Nucleus accumbens (tissue), 56 donors: Measurements from ENCODE around the gene KDR.

Source experiments
- DNase-seq, 56 donors: peaks; one replicate each; lab custom pipeline; 2025; lab: John Stamatoyannopoulos, UW

Gene KDR

GRCh38 chr4:55124322-55125076 lies 896 bp downstream of the KDR start:
- DNase-seq: no peak

- no peak for DNase-seq
These were observed 1.6 kb downstream of the KDR start for GRCh38 chr4:55123791-55124190.

DNA sequence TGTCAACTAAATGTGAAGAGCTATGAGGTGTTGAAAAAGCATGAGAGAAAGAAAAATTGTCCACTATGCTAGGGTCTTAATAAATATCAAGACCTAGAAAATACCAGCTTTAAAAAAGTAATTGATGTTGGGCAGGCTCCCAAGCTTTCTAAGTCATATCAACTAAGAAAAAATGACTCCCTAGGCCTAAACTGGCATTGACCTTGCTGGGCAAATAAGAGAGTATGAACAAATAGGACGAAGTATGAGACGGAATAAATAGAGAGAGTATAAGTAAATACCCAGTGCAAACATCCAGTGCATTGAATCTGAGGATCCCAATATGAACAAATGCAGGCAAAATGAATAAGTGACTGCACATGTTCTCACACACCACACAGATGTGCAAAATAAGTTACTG lies 3.2 kb downstream of the KDR start:
- no peak for DNase-seq

GRCh38 chr4:55121246-55121645 lies 4.1 kb downstream of the KDR start:
- no peak for DNase-seq

DNA sequence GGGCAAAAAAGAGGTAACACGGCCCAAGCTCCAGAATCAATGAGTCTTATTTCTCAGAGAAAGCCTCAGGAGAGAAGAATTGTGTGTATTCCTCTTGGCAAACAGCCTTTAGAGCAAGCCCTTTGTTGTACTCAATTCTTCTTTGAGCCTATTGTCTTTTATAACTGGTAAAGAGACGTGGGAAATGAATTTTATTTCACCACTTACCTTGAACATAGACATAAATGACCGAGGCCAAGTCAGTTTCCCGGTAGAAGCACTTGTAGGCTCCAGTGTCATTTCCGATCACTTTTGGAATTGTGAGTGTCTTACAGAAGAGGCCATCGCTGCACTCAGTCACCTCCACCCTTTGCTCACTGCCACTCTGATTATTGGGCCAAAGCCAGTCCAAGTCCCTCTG lies 7.0 kb downstream of the KDR start:
- DNase-seq: no peak

DNA sequence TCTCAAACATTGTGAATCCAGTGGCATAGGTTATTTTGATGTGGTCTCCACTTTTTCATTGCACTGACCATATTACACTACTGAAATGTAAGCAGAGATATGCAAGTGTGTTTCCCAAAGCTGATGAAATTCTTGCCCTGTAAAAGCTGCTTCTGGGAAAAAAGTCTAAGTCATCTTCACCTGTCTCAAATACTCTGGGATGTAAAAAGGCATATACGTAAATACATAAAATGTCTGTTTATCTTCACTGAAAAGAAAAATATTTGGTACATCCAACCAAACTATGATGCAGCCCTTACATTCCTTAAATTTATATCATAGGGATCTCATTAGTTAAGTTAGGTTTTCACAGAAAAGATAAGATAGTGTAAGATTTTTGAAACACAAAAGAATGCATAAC lies 7.9 kb downstream of the KDR start:
- DNase-seq: no peak

- no peak for DNase-seq
These were observed 8.9 kb downstream of the KDR start for GRCh38 chr4:55116450-55116849.

GRCh38 chr4:55111601-55112000 lies 13.8 kb downstream of the KDR start:
- no peak for DNase-seq

DNA sequence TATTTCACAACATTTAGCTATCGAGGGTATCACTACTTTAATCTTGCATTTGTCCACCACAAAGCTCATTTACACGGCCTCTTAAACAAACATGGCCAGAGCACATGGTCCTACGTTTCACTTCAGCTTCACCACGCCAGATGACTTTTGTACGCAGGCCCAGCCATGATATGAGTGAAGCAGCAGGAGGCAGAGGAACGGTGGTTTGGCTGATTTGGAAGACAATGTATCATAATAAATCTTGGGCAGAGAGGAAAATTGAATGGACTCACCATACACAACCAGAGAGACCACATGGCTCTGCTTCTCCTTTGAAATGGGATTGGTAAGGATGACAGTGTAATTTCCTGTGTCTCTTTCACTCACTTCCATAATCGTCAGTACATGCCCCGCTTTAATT lies 15.3 kb downstream of the KDR start:
- DNase-seq: no peak

DNA sequence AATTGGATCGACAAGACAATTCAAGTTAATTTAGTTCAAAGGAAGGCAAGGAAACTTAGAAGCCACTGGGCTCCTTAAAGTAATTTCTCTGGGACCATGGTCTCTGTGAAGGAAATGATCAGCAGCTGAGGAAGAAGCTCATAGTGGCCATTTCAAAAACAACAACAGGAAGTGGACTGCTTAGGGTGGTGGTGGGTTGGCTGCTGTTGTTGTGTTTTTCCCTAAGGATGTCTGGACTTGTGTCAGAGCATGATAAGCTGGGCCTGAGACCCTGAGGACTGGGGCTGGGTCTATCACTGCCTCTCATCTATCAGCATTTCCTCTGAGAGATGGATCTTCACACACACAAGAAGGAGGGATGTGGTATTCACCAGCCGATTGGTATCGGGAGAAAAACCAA lies 18.3 kb downstream of the KDR start:
- DNase-seq: no peak

GRCh38 chr4:55103224-55103623 lies 22.2 kb downstream of the KDR start:
- no peak for DNase-seq

GRCh38 chr4:55099816-55100215 lies 25.6 kb downstream of the KDR start:
- no peak for DNase-seq

DNA sequence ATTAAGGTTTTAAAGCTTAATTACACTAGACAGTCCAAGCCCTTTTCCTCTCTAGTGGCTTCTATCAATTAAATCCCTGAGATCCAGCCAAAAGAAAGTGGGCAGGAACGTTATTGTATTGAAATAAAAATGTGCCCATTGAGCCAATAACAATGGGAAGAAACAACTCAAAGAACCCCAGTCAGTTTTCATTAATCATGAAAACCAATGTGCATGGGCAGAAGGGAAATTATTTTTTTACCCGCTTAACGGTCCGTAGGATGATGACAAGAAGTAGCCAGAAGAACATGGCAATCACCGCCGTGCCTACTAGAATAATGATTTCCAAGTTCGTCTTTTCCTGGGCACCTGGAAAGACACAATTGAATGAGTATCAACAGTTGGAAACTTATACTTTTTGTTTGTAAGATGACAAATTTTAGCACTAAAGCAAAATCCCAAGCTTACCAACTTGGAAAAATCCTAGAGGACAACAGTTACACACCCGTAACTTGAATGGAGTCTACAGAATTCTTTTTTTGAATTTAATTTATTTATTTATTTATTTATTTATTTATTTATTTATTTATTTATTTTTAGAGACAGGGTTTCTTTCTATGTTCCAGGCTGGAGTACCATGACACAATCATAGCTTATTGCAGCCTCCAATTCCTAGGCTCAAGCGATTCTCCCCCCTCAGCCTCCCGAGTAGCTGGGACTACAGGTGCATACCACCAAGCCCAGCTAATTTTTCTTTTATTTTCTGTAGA lies 26.8 kb downstream of the KDR start:
- DNase-seq: no peak

- DNase-seq: no peak
These were observed 28.8 kb downstream of the KDR start for GRCh38 chr4:55096619-55097018.

- DNase-seq: no peak
These were observed 29.4 kb downstream of the KDR start for GRCh38 chr4:55096045-55096444.

- no peak for DNase-seq
These were observed 32.9 kb downstream of the KDR start for GRCh38 chr4:55092504-55092903.

DNA sequence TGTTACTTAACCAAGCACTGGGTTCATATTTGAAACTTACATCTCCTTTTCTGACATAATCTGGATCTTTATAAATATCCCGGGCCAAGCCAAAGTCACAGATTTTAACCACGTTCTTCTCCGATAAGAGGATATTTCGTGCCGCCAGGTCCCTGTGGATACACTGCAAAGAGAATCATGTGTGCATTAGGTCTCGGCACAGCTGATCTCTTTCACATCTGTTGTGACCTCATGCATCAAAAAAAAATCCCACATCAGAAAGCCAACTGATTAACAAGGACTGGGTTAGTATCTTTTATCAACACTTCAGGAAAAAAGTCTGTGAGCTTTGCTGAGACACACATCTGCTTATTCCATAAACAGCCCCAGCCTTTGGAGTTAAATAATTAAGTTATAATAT lies 35.5 kb downstream of the KDR start:
- DNase-seq: peak in 1 of 56 donors; percentile 1

DNA sequence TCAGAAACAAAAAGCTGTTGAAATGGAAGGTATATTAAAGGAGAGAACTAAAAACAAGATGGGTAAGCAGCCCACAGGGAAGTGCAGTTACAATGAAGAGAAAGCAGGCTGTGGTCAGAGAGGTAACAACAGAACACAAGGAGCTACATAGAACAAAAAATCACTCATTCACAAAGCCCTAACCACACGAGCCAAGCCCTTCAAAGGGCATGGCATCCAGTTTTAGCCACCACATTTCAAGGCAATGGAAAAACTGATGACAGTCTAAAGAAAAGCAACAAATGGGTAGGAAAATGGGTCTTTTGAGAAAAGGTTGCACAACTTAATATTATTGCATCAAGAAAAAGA lies 37.5 kb downstream of the KDR start:
- peak in 2 of 56 donors; percentile 32 to 53 for DNase-seq

DNA sequence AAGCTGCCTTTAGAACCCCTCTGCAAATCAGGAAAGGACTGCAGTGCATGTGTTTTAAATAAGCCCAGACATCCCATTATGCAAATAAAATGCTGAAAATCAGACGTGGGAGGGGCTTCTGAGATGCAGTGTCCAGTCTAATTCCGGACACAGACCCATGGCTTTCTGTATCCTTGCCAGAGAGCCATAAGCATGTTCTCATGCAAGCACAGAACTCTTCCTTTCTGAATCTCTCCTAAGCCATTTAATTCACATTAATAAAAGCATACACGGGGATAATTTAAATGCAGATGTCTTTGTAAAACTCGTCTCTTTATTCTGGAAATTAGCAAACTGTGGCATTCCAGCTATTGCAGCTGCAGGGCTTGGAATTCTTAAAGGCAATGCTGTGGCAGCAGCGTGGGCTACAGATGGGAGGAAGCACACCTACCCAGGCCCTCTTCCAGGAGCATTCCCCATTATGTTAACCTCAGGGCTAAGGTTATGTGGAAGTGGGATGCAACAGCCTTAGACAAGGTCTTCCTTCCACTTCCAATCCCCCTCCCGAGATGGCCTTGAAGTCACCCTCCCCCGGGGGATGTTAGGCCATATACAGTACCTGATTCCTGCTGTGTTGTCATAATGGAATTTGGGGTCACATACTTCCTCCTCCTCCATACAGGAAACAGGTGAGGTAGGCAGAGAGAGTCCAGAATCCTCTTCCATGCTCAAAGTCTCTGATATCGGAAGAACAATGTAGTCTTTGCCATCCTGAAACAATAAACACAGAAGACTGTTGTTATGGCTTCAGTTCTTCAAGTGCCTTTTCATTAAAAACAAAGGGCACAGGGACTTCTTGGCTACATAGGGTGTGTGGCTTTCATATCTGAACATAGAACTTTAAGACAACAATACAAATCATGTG lies 38.1 kb downstream of the KDR start:
- DNase-seq: peak in 23 of 56 donors; percentile 6 to 53 (median 23)

- DNase-seq: peak in 30 of 56 donors; percentile 2 to 53 (median 18)
These were observed 38.8 kb downstream of the KDR start for GRCh38 chr4:55086578-55086977.

- no peak for DNase-seq
These were observed 41.7 kb downstream of the KDR start for GRCh38 chr4:55083735-55084134.
